Neuronal stem cell (in vitro differentiated cells): ENCODE results near the gene GSTO2.

Source experiments
- DNase-seq: peaks from one replicate; pipeline ENCODE4 v3.0.0-alpha.2; 2013; ENCODE audit warnings: low spot score
- H2AFZ ChIP-seq: one replicate; pipeline ENCODE4 v1.6.1; 2013; ENCODE audit warnings: mild to moderate bottlenecking, low read length, inconsistent platforms
- H2AK5ac ChIP-seq: 2 replicates; pipeline ENCODE4 v1.6.1; 2013; ENCODE audit warnings: low read depth, mild to moderate bottlenecking, inconsistent platforms, low read length, moderate library complexity, mixed read lengths
- H2BK120ac ChIP-seq: 2 replicates; pipeline ENCODE4 v1.6.1; 2013; ENCODE audit warnings: low read depth, mild to moderate bottlenecking, inconsistent platforms, low read length, moderate library complexity, mixed read lengths
- H2BK12ac ChIP-seq: one replicate; pipeline ENCODE4 v1.6.1; 2013; ENCODE audit warnings: low read length, inconsistent platforms
- H2BK15ac ChIP-seq: 2 replicates; pipeline ENCODE4 v1.6.1; 2013; ENCODE audit warnings: mild to moderate bottlenecking, low read length, inconsistent platforms, mixed read lengths
- H2BK5ac ChIP-seq: one replicate; pipeline ENCODE4 v1.6.1; 2013; ENCODE audit warnings: inconsistent platforms, mild to moderate bottlenecking, low read length, moderate library complexity
- H3K14ac ChIP-seq: one replicate; pipeline ENCODE4 v1.6.1; 2013; ENCODE audit warnings: low read length, inconsistent platforms
- H3K18ac ChIP-seq: 2 replicates; pipeline ENCODE4 v1.6.1; 2013; ENCODE audit warnings: low read length, inconsistent platforms
- H3K23ac ChIP-seq: 2 replicates; pipeline ENCODE4 v1.6.1; 2013; ENCODE audit warnings: low read depth, mild to moderate bottlenecking, mixed read lengths, low read length, inconsistent platforms; ENCODE audit not compliant: poor library complexity
- H3K27ac ChIP-seq: replicated peaks from 3 replicates; pipeline ENCODE4 v1.5.1; 2013; ENCODE audit warnings: low read length, inconsistent platforms
- H3K27me3 ChIP-seq, 3 experiments: 2 replicates each; pipeline ENCODE4 v1.6.1; 2013; ENCODE audit warnings: low read length in 3 of 3, mild to moderate bottlenecking in 2 of 3, inconsistent platforms in 1 of 3, low read depth in 1 of 3, mixed read lengths in 1 of 3, moderate library complexity in 1 of 3; ENCODE audit not compliant: control insufficient read depth in 3 of 3, insufficient read depth in 3 of 3
- H3K36me3 ChIP-seq, 2 donors: replicated peaks in 1 of 2; 2 replicates each; pipeline ENCODE4 v1.6.1; 2013; ENCODE audit warnings: low read length in 2 of 2; ENCODE audit not compliant: control insufficient read depth in 2 of 2, insufficient read depth in 2 of 2
- H3K4ac ChIP-seq: 2 replicates; pipeline ENCODE4 v1.6.1; 2013; ENCODE audit warnings: inconsistent platforms, mild to moderate bottlenecking, low read length, moderate library complexity
- H3K4me1 ChIP-seq, 2 donors: 1 replicate in 1 of 2; 2 replicates in 1 of 2; pipeline ENCODE4 v1.6.1; 2013; ENCODE audit warnings: low read length in 2 of 2, low read depth in 1 of 2; ENCODE audit not compliant: control insufficient read depth in 2 of 2, insufficient read depth in 1 of 2
- H3K4me2 ChIP-seq: one replicate; pipeline ENCODE4 v1.6.1; 2013; ENCODE audit warnings: mild to moderate bottlenecking, low read length, inconsistent platforms; ENCODE audit not compliant: insufficient read depth, poor library complexity, severe bottlenecking
- H3K4me3 ChIP-seq, 2 donors: 2 replicates each; pipeline ENCODE4 v1.5.1; 2013; ENCODE audit warnings: low read length in 2 of 2, mild to moderate bottlenecking in 2 of 2, inconsistent platforms in 1 of 2, moderate library complexity in 1 of 2
- H3K79me1 ChIP-seq: one replicate; pipeline ENCODE4 v1.6.1; 2013; ENCODE audit warnings: low read depth, mild to moderate bottlenecking, inconsistent platforms, low read length, moderate library complexity
- H3K9ac ChIP-seq: one replicate; pipeline ENCODE4 v1.6.1; 2013; ENCODE audit warnings: mild to moderate bottlenecking, low read depth, low read length, inconsistent platforms; ENCODE audit not compliant: poor library complexity
- H3K9me3 ChIP-seq, 2 donors: replicated peaks in 1 of 2; 2 replicates each; pipeline versions ENCODE3 to v1.6.1; 2013; ENCODE audit warnings: low read length in 2 of 2, mild to moderate bottlenecking in 2 of 2, inconsistent platforms in 1 of 2, low read depth in 1 of 2, mixed read lengths in 1 of 2, moderate library complexity in 1 of 2; ENCODE audit not compliant: control insufficient read depth in 2 of 2, insufficient read depth in 1 of 2
- H4K8ac ChIP-seq: one replicate; pipeline ENCODE4 v1.6.1; 2013; ENCODE audit warnings: low read depth, mild to moderate bottlenecking, inconsistent platforms, low read length, moderate library complexity
- H4K91ac ChIP-seq: one replicate; pipeline ENCODE4 v1.6.1; 2013; ENCODE audit warnings: low read length, low read depth, mild to moderate bottlenecking, inconsistent platforms; ENCODE audit not compliant: poor library complexity
- WGBS, 2 donors: extraction: QIAGEN DNeasy Blood & Tissue Kit; methylation state at CpG; one replicate each; pipeline ENCODE4 v1.1.7; 2013; ENCODE audit warnings: missing lambda C conversion rate in 2 of 2, mixed read lengths in 1 of 2; ENCODE audit not compliant: insufficient read length in 2 of 2, insufficient replicate concordance in 1 of 2; ENCODE audit errors: extremely low coverage in 2 of 2; 5-methylcytosine and 5-hydroxymethylcytosine counted together

The GSTO2 gene

DNA sequence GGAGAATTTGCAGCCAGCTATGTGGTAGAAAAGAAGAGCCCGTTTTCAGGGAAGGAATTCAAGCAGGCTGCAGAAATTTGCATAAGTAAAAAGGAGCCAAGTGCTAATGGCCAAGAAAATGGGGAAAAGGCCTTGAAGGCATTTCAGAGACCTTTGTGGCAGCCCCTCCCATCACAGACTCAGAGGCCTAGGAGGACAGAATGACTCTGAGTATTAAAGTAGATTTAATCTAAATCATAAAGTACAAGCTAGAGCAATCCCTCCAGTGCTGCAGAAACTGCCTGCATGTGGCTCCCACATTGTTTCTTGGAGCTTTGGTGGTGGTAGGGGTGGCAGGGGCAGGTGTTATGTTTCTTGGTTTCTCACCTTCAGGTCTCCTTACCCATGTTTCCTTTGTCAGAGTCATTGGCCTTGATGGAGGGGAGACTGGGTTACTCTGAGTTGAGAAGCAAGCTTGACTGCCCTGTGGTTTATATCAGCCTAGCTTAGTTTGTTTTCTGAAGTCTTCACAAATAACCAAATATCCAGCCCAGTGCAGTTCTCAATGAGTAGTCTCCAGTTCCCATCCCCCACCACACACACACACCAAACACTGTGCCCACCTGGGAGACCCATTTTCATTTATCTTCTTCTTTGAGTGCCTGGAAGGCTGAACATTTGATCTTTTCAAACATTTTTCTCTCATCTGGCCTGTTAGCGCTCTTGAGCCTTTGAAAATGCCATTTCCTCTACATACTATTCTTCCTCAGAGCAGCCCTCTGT, 34.8 kb downstream of the GSTO2 start:
- Histone ChIP-seq H3K4me1 (peaks cover 10 to 26% of the 10 kb centered on the region in 2 donors), H4K8ac (no peak overlapping the region), H3K14ac (no peak overlapping the region), H2BK12ac (no peak overlapping the region), H3K9ac (no peak overlapping the region), H3K27me3 (no peaks in the 10 kb centered on the region), H3K4ac (no peak overlapping the region), H3K27ac (no peak overlapping the region), H3K36me3 (no peaks in the 10 kb centered on the region), H3K79me1 (no peaks in the 10 kb centered on the region), H2BK5ac (no peak overlapping the region), H2BK15ac (no peak overlapping the region), H3K4me3 (no peak overlapping the region), H3K23ac (no peak overlapping the region), H2BK120ac (no peak overlapping the region), H3K9me3 (peaks cover 0 to 5% of the 10 kb centered on the region in 2 donors), H2AK5ac (no peak overlapping the region), H4K91ac (no peak overlapping the region), H2AFZ (no peak overlapping the region), H3K18ac (no peak overlapping the region), H3K4me2 (no peak overlapping the region)
- no CpG with 5 or more reads among the region's 2 CpGs for WGBS, 2 donors
- DNase-seq = no peak

DNA sequence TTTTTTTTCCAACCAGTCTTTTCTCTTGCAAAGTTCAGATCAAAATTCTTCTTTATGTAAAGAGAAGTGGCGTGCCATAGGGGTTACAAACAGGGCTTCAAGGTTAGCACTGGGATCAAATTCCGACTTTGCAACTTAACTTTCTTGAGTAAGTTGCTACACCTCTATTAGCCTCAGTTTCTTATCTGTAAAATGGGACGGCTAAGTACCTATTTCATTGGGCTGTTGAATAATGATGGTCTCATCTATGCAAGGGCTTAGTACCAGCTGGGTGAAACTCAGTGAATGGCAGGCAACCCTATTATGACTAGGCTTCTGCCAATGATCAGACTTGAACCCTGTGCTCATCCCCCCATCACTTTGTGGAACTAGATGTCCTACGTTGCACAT, 35.4 kb downstream of the GSTO2 start:
- Histone ChIP-seq H3K9me3 (peaks cover 0 to 5% of the 10 kb centered on the region in 2 donors), H4K91ac (no peak overlapping the region), H3K18ac (no peak overlapping the region), H3K9ac (no peak overlapping the region), H3K4me1 (peaks cover 10 to 26% of the 10 kb centered on the region in 2 donors), H4K8ac (no peak overlapping the region), H3K23ac (no peak overlapping the region), H2AK5ac (no peak overlapping the region), H2BK12ac (no peak overlapping the region), H2BK5ac (no peak overlapping the region), H3K14ac (no peak overlapping the region), H3K4ac (no peak overlapping the region), H2BK120ac (no peak overlapping the region), H2BK15ac (no peak overlapping the region), H3K4me2 (no peak overlapping the region), H3K79me1 (no peaks in the 10 kb centered on the region), H3K4me3 (no peak overlapping the region), H3K27ac (no peak overlapping the region), H2AFZ (no peak overlapping the region), H3K27me3 (no peaks in the 10 kb centered on the region), H3K36me3 (peaks cover 0 to 3% of the 10 kb centered on the region in 2 donors)
- no CpG with 5 or more reads among the region's 4 CpGs for WGBS, 2 donors
- DNase-seq = no peak

DNA sequence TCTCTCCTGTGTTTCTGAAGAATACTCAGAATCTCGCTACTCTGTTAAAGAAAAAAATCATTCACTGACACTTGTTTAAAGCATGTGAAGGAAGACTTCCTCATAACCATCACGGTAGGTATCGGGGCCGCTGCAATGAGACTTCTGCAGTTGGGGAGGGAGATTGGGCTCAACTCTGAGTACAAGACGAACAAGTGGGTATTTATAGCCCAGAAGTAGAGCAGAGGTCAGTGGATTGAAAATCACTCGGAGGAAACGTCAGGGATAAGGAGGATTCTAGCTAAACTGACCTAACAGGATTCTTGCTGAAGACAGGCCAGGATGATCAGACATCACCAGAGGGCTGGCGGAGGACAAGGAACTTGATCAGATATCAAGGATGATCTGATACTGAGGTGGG, 35.9 kb downstream of the GSTO2 start:
- peaks cover 10 to 25% of the 10 kb centered on the region in 2 donors for H3K4me1 ChIP-seq
- WGBS, 2 donors = no CpG with 5 or more reads among the region's 8 CpGs
- no peak overlapping the region for H2BK15ac ChIP-seq
- no peak overlapping the region for H2AK5ac ChIP-seq
- no peak overlapping the region for H4K91ac ChIP-seq
- H3K27me3 ChIP-seq = no peaks in the 10 kb centered on the region
- H2BK12ac ChIP-seq = no peak overlapping the region
- DNase-seq = no peak
- no peak overlapping the region for H4K8ac ChIP-seq
- H2AFZ ChIP-seq = no peak overlapping the region
- H2BK5ac ChIP-seq = no peak overlapping the region
- no peak overlapping the region for H3K27ac ChIP-seq
- no peak overlapping the region for H3K4me3 ChIP-seq
- no peak overlapping the region for H3K4me2 ChIP-seq
- no peak overlapping the region for H2BK120ac ChIP-seq
- H3K9ac ChIP-seq = no peak overlapping the region
- H3K36me3 ChIP-seq = peaks cover 0 to 8% of the 10 kb centered on the region in 2 donors
- no peak overlapping the region for H3K14ac ChIP-seq
- no peaks in the 10 kb centered on the region for H3K79me1 ChIP-seq
- no peak overlapping the region for H3K23ac ChIP-seq
- peaks cover 0 to 5% of the 10 kb centered on the region in 2 donors for H3K9me3 ChIP-seq
- H3K18ac ChIP-seq = no peak overlapping the region
- no peak overlapping the region for H3K4ac ChIP-seq

DNA sequence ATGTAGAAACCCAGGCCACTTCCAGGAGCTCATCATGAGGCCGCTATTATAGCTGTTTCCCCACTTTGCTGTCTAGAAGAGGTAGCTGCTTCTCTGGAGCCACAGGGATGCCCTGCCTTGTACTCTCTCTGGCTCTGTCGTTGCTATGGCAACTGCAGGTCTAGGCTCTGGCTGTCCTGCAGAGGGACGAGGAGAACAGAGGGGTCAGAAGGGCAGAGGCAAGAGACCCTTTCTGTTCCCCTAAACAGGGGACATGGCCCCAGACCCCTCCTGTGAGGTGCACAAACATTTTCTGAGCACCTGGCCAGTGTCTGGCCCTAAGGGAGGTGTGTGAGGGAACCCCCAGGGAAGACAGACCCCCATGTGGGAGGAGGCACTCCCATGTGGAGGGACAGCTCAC, 37.9 kb downstream of the GSTO2 start:
- no peak overlapping the region for H3K14ac ChIP-seq
- no peak overlapping the region for H3K4me2 ChIP-seq
- peaks cover 10 to 12% of the 10 kb centered on the region in 2 donors for H3K4me1 ChIP-seq
- H2BK12ac ChIP-seq = no peak overlapping the region
- no peak overlapping the region for H3K4ac ChIP-seq
- H4K91ac ChIP-seq = no peak overlapping the region
- no peak overlapping the region for H2AFZ ChIP-seq
- H2BK5ac ChIP-seq = no peak overlapping the region
- no peak overlapping the region for H2BK120ac ChIP-seq
- peaks cover 0 to 28% of the 10 kb centered on the region in 2 donors for H3K36me3 ChIP-seq
- peaks cover 4 to 5% of the 10 kb centered on the region in 2 donors for H3K9me3 ChIP-seq
- no peak overlapping the region for H3K9ac ChIP-seq
- no peak overlapping the region for H3K23ac ChIP-seq
- H3K27ac ChIP-seq = no peak overlapping the region
- no peaks in the 10 kb centered on the region for H3K27me3 ChIP-seq
- no CpG with 5 or more reads among the region's 3 CpGs for WGBS, 2 donors
- no peak overlapping the region for H2BK15ac ChIP-seq
- no peak overlapping the region for H4K8ac ChIP-seq
- DNase-seq = no peak
- H2AK5ac ChIP-seq = no peak overlapping the region
- no peak overlapping the region for H3K18ac ChIP-seq
- H3K79me1 ChIP-seq = no peaks in the 10 kb centered on the region
- H3K4me3 ChIP-seq = no peak overlapping the region
